ENCODE measurements around the gene RCOR1. TPM values are rescaled to one million over a fixed set of nuclear protein-coding genes. Genes with fewer than 3 reads are reported as not detected.

Gene RCOR1
- total and polyA plus RNA-seq, 2 of the 8 experiments (the other 6 are each of a cell fraction or from before 2014, with no cell fraction given): 12.3 to 26.3 TPM

GRCh38 chr14:102775855-102776760 lies 183.7 kb downstream of the RCOR1 start:
- FAIRE-seq: no peak
- Histone ChIP-seq H3K27me3 (replicated peaks in 1 of 4; ENCODE audit: control insufficient read depth in 3 of 4, extremely low read depth in 1 of 4, insufficient read depth in 3 of 4, low read length in 3 of 4) (peaks cover 0 to 10% (median 8%) of the 10 kb centered on the region in 4 experiments; a peak in 5 of 7 replicates), H3K9me3 (ENCODE audit: insufficient read depth in 2 of 2, low read depth in 1 of 2, low read length in 1 of 2) (no peaks in the 10 kb centered on the region), H2BK15ac (ENCODE audit: low read length) (peak overlapping the region; percentile 100; the same call in 1 of the 2 replicates), H3K4me3 (ENCODE audit: extremely low read depth in 1 of 4, insufficient read depth in 2 of 4, low read depth in 3 of 4, low read length in 4 of 4) (peak overlapping the region in 2 of 4 experiments; percentile 39 to 49; a peak in 1 of 8 replicates), H3K79me1 (ENCODE audit: low read depth, low read length) (no peaks in the 10 kb centered on the region), H3K18ac (ENCODE audit: extremely low read depth, low read length) (no peak overlapping the region), H3K9ac (replicated peaks in 1 of 4; ENCODE audit: extremely low read depth in 1 of 4, low read depth in 3 of 4, low read length in 3 of 4) (0 out of 7 replicates have a peak overlapping the region, but pooled peaks of 1 of the 4 experiments have one; percentile 13), H4K8ac (ENCODE audit: extremely low read depth, insufficient read depth, low read length) (0 out of 2 replicates have a peak overlapping the region, but pooled peaks have one; percentile 15), H3K4ac (replicated peaks; ENCODE audit: insufficient read length, low read depth, low read length) (no peak overlapping the region), H3K23ac (ENCODE audit: insufficient read length) (no peak overlapping the region), H4K5ac (ENCODE audit: insufficient read length, low read depth, low read length) (no peak overlapping the region), H3K27ac (ENCODE audit: low read depth, low read length) (no peak overlapping the region), H2AFZ (ENCODE audit: low read length) (peak overlapping the region; percentile 97; the same call in 1 of the 2 replicates), H3K14ac (ENCODE audit: insufficient read length) (no peak overlapping the region), H2AK5ac (ENCODE audit: low read depth, low read length) (no peak overlapping the region), H4K20me1 (replicated peaks in 1 of 2; ENCODE audit: control insufficient read depth in 1 of 2, insufficient read depth in 2 of 2, low read length in 2 of 2) (peaks cover 0 to 1% of the 10 kb centered on the region in 2 experiments), H2BK120ac (replicated peaks; ENCODE audit: low read depth, low read length) (no peak overlapping the region), H3K56ac (replicated peaks; ENCODE audit: insufficient read length, low read depth, low read length) (no peak overlapping the region), H2BK12ac (ENCODE audit: low read depth, low read length) (peak overlapping the region; percentile 99), H2BK20ac (ENCODE audit: low read length) (no peak overlapping the region), H3K23me2 (ENCODE audit: low read depth, low read length) (peaks cover 7% of the 10 kb centered on the region; the same call in 1 of the 2 replicates), H4K91ac (replicated peaks; ENCODE audit: insufficient read length, low read length) (no peak overlapping the region), H3K4me1 (replicated peaks in 1 of 4; ENCODE audit: control insufficient read depth in 3 of 4, insufficient read depth in 4 of 4, low read length in 3 of 4) (peaks cover 3 to 13% (median 8%) of the 10 kb centered on the region in 4 experiments), H3K4me2 (ENCODE audit: insufficient read depth in 1 of 2, low read depth in 2 of 2, low read length in 2 of 2) (peak overlapping the region; percentile 10 to 66; a peak in 2 of 4 replicates), H3K36me3 (ENCODE audit: control insufficient read depth in 2 of 4, insufficient read depth in 4 of 4, low read length in 3 of 4) (no peaks in the 10 kb centered on the region; a peak in 1 of 8 replicates), H3K79me2 (ENCODE audit: control insufficient read depth in 1 of 2, insufficient read depth in 2 of 2, low read length in 2 of 2) (peaks cover 0 to 21% of the 10 kb centered on the region in 2 experiments; a peak in 2 of 4 replicates), H2BK5ac (ENCODE audit: low read depth, low read length) (peak overlapping the region; percentile 60; the same call in 1 of the 2 replicates)
- ChIA-PET CTCF (ENCODE audit: partially characterized antibody) (interaction anchor here (0.6 to 8.4 kb wide), 6 partner anchors 16 to 152 kb away, joined by 3 to 63 read pairs (median 4); no protein-coding TSS in a partner anchor), POLR2A (ENCODE audit: partially characterized antibody) (interaction anchor here (0.9 to 1.4 kb wide), 3 partner anchors 9 to 149 kb away, joined by 3 read pairs; no protein-coding TSS in a partner anchor)
- DNase-seq (ENCODE audit: low read depth in 1 of 2, low spot score in 2 of 2): no peak
- 86% methylated on average over 22 of the region's 22 CpGs; no CpG with 5 or more reads in 1 of the 2 experiments for WGBS, 2 experiments (ENCODE audit: extremely low coverage in 1 of 2, insufficient coverage in 1 of 2, insufficient read length in 1 of 2, insufficient replicate concordance in 2 of 2, low coverage in 1 of 2, low lambda C conversion rate in 2 of 2, missing lambda C conversion rate in 1 of 2)
- TF ChIP-seq HDAC6 (IDR thresholded peaks at IDR 0.05; ENCODE audit: low read depth, low read length) (no peak), TBP (IDR thresholded peaks at IDR 0.05; ENCODE audit: low read depth, low read length) (no peak), TCF12 (IDR thresholded peaks at IDR 0.05; ENCODE audit: low read depth, low read length) (no peak), E2F6 (IDR thresholded peaks at IDR 0.05) (0 out of 2 replicates have a peak, but pooled peaks have one; percentile 21)
- TF ChIP-seq, protein P1, sequence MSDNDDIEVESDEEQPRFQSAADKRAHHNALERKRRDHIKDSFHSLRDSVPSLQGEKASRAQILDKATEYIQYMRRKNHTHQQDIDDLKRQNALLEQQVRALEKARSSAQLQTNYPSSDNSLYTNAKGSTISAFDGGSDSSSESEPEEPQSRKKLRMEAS (IDR thresholded peaks at IDR 0.05): peak; percentile 12; the same call in 1 of the 2 replicates
